B cell (primary cell): Measurements from ENCODE around the gene BTN2A1. TPM values are rescaled to one million over a fixed set of nuclear protein-coding genes. Genes with fewer than 3 reads are reported as not detected.

Experiments used
- ATAC-seq: fragments of 200-7000 bp; cut with Tn5 transposase; one replicate; pipeline ENCODE4 v1.10.0; 2021; ENCODE audit warnings: low read depth, mild to moderate bottlenecking, moderate number of reproducible peaks, moderate library complexity
- CTCF ChIA-PET: fragments of 350-600 bp; sonication (Branson Sonifier 250); formaldehyde crosslinking; loops from one replicate; lab custom pipeline; 2021; ENCODE audit warnings: antibody characterized with exemption, inconsistent platforms; lab: Charles Lee
- POLR2A ChIA-PET: fragments of 350-600 bp; sonication (Branson Sonifier 250); formaldehyde crosslinking; loops from one replicate; lab custom pipeline; 2021; ENCODE audit warnings: antibody characterized with exemption; lab: Charles Lee
- DNase-seq: peaks from one replicate; pipeline ENCODE4 v3.0.0; 2013
- H2AFZ ChIP-seq: 2 replicates; pipeline ENCODE4 v1.6.1; 2012; ENCODE audit warnings: mild to moderate bottlenecking, low read depth, low read length; ENCODE audit not compliant: insufficient read depth, poor library complexity, severe bottlenecking
- H3K27ac ChIP-seq, 2 donors: 1 replicate in 1 of 2; 2 replicates in 1 of 2; pipeline ENCODE4 v1.5.1; 2012 to 2013; ENCODE audit warnings: low read length in 2 of 2, mild to moderate bottlenecking in 2 of 2, moderate library complexity in 1 of 2
- H3K27me3 ChIP-seq, 4 experiments: fragments of 200-600 bp in 1 of 4; sonication (generic) in 1 of 4; replicated peaks in 1 of 4; 1 replicate in 2 of 4; 2 replicates in 2 of 4; pipeline versions ENCODE4 v1.6.1 to v1.7.0; 2013 to 2016; ENCODE audit warnings: low read length in 3 of 4, mild to moderate bottlenecking in 2 of 4, mixed read lengths in 1 of 4, moderate library complexity in 1 of 4; ENCODE audit not compliant: insufficient read depth in 4 of 4, control insufficient read depth in 3 of 4; ENCODE audit errors: control extremely low read depth in 1 of 4
- H3K36me3 ChIP-seq, 2 experiments: replicated peaks in 1 of 2; 1 replicate in 1 of 2; 2 replicates in 1 of 2; pipeline versions ENCODE4 v1.6.1 to v1.7.1; 2013; ENCODE audit warnings: low read length in 1 of 2; ENCODE audit not compliant: insufficient read depth in 2 of 2, control insufficient read depth in 1 of 2; ENCODE audit errors: control extremely low read depth in 1 of 2, extremely low read depth in 1 of 2
- H3K4me1 ChIP-seq, 2 donors: fragments of 200-600 bp in 1 of 2; sonication (generic) in 1 of 2; 1 replicate in 1 of 2; 2 replicates in 1 of 2; pipeline versions ENCODE4 v1.5.1 to v1.6.1; 2013 to 2017; ENCODE audit warnings: low read length in 2 of 2; ENCODE audit not compliant: control insufficient read depth in 2 of 2, insufficient read depth in 2 of 2
- H3K4me2 ChIP-seq: replicated peaks from 2 replicates; pipeline ENCODE3; 2012; ENCODE audit warnings: mild to moderate bottlenecking, low read depth, low read length; ENCODE audit not compliant: poor library complexity, severe bottlenecking
- H3K4me3 ChIP-seq, 5 experiments: fragments of 200-600 bp in 1 of 5; sonication (generic) in 1 of 5; 1 replicate in 3 of 5; 2 replicates in 2 of 5; pipeline versions ENCODE4 v1.5.1 to v1.7.0; 2011 to 2016; ENCODE audit warnings: low read length in 4 of 5, mild to moderate bottlenecking in 4 of 5, low read depth in 2 of 5, control low read depth in 1 of 5, moderate library complexity in 1 of 5; ENCODE audit not compliant: insufficient read depth in 1 of 5; ENCODE audit errors: control extremely low read depth in 1 of 5, extremely low read depth in 1 of 5
- H3K79me2 ChIP-seq: fragments of 200-600 bp; sonication (generic); one replicate; pipeline ENCODE4 v1.6.0; 2016; ENCODE audit warnings: low read length; ENCODE audit not compliant: control insufficient read depth, insufficient read depth
- H3K9ac ChIP-seq: fragments of 200-600 bp; sonication (generic); 2 replicates; pipeline ENCODE4 v1.6.1; 2017; ENCODE audit warnings: mild to moderate bottlenecking, low read length, moderate library complexity
- H3K9me3 ChIP-seq, 3 donors: one replicate each; pipeline versions ENCODE4 v1.6.1 to v1.7.1; 2013; ENCODE audit warnings: low read length in 2 of 3; ENCODE audit not compliant: control insufficient read depth in 2 of 3, insufficient read depth in 1 of 3; ENCODE audit errors: control extremely low read depth in 1 of 3
- H4K20me1 ChIP-seq: 2 replicates; pipeline ENCODE4 v1.6.0; 2012; ENCODE audit warnings: mild to moderate bottlenecking, low read length; ENCODE audit not compliant: insufficient read depth, control insufficient read depth, poor library complexity, severe bottlenecking
- H3K27ac Mint-ChIP-seq: one replicate; pipeline ENCODE4 v1.8.0; 2021; ENCODE audit warnings: mixed read lengths
- H3K27me3 Mint-ChIP-seq: one replicate; pipeline ENCODE4 v1.8.0; 2021; ENCODE audit warnings: mixed read lengths
- H3K4me1 Mint-ChIP-seq: one replicate; pipeline ENCODE4 v1.8.0; 2021; ENCODE audit warnings: mixed read lengths
- H3K4me3 Mint-ChIP-seq: one replicate; pipeline ENCODE4 v1.8.0; 2021; ENCODE audit warnings: mixed read lengths
- H3K9me3 Mint-ChIP-seq: one replicate; pipeline ENCODE4 v1.8.0; 2022; ENCODE audit warnings: mixed read lengths; ENCODE audit not compliant: insufficient read depth
- EZH2 ChIP-seq: IDR thresholded peaks from 2 replicates; pipeline ENCODE4 v1.6.1; 2012; ENCODE audit warnings: borderline replicate concordance, low read depth, mild to moderate bottlenecking, moderate library complexity, low read length; ENCODE audit not compliant: insufficient read depth, poor library complexity, severe bottlenecking
- WGBS: methylation state at CpG from one replicate; pipeline ENCODE4 v1.1.5; 2013; ENCODE audit warnings: missing lambda C conversion rate; ENCODE audit not compliant: insufficient coverage; 5-methylcytosine and 5-hydroxymethylcytosine counted together
- intact Hi-C: fragments of 100-400 bp; cut with micrococcal nuclease; formaldehyde crosslinking; loops from one replicate; pipeline ENCODE4 v1.10.0; 2022
- polyA plus RNA-seq: library from polyadenylated mRNA; depleted of rRNA; stranded (reverse); fragments of >200 nt; gene quantifications from 2 replicates; pipeline ENCODE4 v1.2.3, GENCODE V29; 2012
- total RNA-seq, 2 donors: library from RNA; stranded (reverse); fragments of 120-200 nt in 1 of 2; gene quantifications; 1 replicate in 1 of 2; 2 replicates in 1 of 2; pipeline versions ENCODE4 v1.2.3 to v1.2.4, GENCODE V29; 2013 to 2022
- TF ChIP-seq, protein P1 (sequence below): fragments of 200-600 bp; IDR thresholded peaks from one replicate; pipeline ENCODE4 v1.8.0; 2022; ENCODE audit warnings: antibody characterized with exemption, mild to moderate bottlenecking

Gene BTN2A1
- total and polyA plus RNA-seq, 2 donors (not counting 1 experiment from before 2014, with no cell fraction given), result 55.1 to 69.6 TPM

DNA sequence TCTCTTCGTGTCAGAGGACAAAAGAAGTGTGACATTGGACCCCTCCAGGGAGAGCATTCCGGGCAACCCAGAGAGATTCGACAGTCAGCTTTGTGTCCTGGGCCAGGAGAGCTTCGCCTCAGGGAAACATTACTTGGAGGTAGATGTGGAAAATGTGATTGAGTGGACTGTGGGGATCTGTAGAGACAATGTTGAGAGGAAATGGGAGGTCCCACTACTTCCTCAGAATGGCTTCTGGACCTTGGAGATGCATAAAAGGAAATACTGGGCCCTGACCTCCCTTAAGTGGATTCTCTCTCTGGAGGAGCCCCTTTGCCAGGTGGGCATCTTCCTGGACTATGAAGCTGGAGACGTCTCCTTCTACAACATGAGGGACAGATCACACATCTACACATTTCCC lies 27.0 kb upstream of the BTN2A1 start:
- peaks cover 8% of the 10 kb centered on the region for H3K9me3 Mint-ChIP-seq
- H3K79me2 ChIP-seq, result no peaks in the 10 kb centered on the region
- DNase-seq, result no peak
- TF ChIP-seq, protein P1, sequence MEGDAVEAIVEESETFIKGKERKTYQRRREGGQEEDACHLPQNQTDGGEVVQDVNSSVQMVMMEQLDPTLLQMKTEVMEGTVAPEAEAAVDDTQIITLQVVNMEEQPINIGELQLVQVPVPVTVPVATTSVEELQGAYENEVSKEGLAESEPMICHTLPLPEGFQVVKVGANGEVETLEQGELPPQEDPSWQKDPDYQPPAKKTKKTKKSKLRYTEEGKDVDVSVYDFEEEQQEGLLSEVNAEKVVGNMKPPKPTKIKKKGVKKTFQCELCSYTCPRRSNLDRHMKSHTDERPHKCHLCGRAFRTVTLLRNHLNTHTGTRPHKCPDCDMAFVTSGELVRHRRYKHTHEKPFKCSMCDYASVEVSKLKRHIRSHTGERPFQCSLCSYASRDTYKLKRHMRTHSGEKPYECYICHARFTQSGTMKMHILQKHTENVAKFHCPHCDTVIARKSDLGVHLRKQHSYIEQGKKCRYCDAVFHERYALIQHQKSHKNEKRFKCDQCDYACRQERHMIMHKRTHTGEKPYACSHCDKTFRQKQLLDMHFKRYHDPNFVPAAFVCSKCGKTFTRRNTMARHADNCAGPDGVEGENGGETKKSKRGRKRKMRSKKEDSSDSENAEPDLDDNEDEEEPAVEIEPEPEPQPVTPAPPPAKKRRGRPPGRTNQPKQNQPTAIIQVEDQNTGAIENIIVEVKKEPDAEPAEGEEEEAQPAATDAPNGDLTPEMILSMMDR, result no peak
- TF ChIP-seq EZH2, result no peak
- H3K9me3 ChIP-seq, result peaks cover 0 to 5% (median 4%) of the 10 kb centered on the region in 3 donors
- no peak overlapping the region for H3K4me3 ChIP-seq
- CTCF ChIA-PET, result no interaction called here
- no peaks in the 10 kb centered on the region for H3K27me3 Mint-ChIP-seq
- H3K4me3 Mint-ChIP-seq, result no peak overlapping the region
- H3K9ac ChIP-seq, result no peak overlapping the region
- POLR2A ChIA-PET, result interaction anchor here (0.9 kb wide), 1 partner anchor 11 kb away, joined by 5 read pairs; no protein-coding TSS in a partner anchor
- H3K36me3 ChIP-seq, result no peaks in the 10 kb centered on the region
- H3K27me3 ChIP-seq, result no peaks in the 10 kb centered on the region
- no peak for ATAC-seq
- H3K4me1 Mint-ChIP-seq, result no peaks in the 10 kb centered on the region
- no peaks in the 10 kb centered on the region for H3K4me1 ChIP-seq
- no peak overlapping the region for H3K27ac ChIP-seq
- no peaks in the 10 kb centered on the region for H4K20me1 ChIP-seq
- H3K4me2 ChIP-seq, result no peak overlapping the region
- no peak overlapping the region for H2AFZ ChIP-seq
- 96% methylated on average over 5 of the region's 5 CpGs for WGBS
- H3K27ac Mint-ChIP-seq, result no peak overlapping the region
- intact Hi-C loops, result no loop called here

DNA sequence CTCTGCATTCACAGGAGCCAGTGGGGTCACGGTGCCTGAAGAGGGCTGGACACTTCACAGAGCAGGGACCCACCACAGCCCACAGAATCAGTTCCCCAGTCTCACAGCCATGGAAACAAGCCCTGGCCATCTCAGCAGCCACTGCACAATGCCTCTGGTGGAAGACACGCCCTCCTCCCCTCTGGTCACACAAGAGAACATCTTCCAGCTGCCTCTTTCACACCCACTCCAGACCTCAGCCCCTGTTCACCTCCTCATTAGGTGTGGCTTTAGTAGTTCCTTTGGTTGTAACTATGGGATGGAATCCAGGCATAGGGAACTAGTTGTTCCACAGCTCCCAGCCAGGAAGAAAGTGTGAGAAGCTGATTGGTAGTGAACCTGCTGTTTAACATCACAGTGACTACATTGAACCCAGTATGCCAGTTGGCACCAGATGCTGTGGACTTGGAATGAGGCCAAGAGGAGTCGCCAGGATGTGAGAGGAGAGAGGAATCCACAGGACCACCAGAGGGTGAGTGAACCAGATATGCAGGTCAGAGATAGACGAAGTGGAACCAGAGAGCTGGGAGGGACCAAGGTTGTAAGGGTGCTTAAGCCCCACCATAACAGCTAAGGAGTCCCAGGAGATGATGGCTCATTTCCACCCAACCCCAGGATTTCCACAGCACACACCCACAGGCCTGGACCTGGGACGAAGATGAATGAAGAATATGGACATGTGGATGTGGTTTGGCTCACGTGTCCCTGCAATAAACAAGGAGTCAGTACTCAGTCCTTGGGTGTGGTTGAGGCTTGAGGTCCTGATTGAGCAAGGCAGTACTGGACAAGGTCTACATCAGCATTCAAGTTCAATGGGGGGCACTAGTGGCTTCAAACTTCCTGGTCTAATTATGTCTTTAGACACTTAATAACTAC lies 26.2 kb upstream of the BTN2A1 start:
- CTCF ChIA-PET, result no interaction called here

More for the DNA sequence above, 26.2 kb upstream of the BTN2A1 start:
- intact Hi-C loops, result no loop called here
- Histone ChIP-seq H2AFZ (no peak overlapping the region), H4K20me1 (no peaks in the 10 kb centered on the region), H3K27me3 (no peaks in the 10 kb centered on the region), H3K4me2 (no peak overlapping the region), H3K27ac (no peak overlapping the region), H3K4me1 (no peaks in the 10 kb centered on the region), H3K36me3 (no peaks in the 10 kb centered on the region), H3K9me3 (peaks cover 0 to 5% (median 4%) of the 10 kb centered on the region in 3 donors), H3K9ac (no peak overlapping the region), H3K79me2 (no peaks in the 10 kb centered on the region), H3K4me3 (no peak overlapping the region)
- 78% methylated on average over 3 of the region's 6 CpGs for WGBS
- Mint-ChIP-seq H3K27ac (no peak overlapping the region), H3K27me3 (no peaks in the 10 kb centered on the region), H3K9me3 (peaks cover 8% of the 10 kb centered on the region), H3K4me1 (no peaks in the 10 kb centered on the region), H3K4me3 (no peak overlapping the region)
- ATAC-seq, result no peak
- DNase-seq, result no peak
- POLR2A ChIA-PET, result no interaction called here
- TF ChIP-seq, protein P1, result no peak
- no peak for TF ChIP-seq EZH2
